Liver (tissue), 9 donors: Measurements from ENCODE around the gene ETF1. TPM values are rescaled to one million over a fixed set of nuclear protein-coding genes. Genes with fewer than 3 reads are reported as not detected.

Experiments
- DNase-seq: peaks from one replicate; pipeline ENCODE4 v3.0.0-alpha.2; 2017; ENCODE audit warnings: low spot score
- H3K27ac ChIP-seq, 2 donors: one replicate each; pipeline ENCODE4 v1.7.0; 2013; ENCODE audit warnings: inconsistent platforms in 2 of 2, low read length in 2 of 2, control low read depth in 1 of 2, low read depth in 1 of 2, mild to moderate bottlenecking in 1 of 2
- H3K27me3 ChIP-seq, 4 donors: one replicate each; pipeline versions ENCODE4 v1.6.1 to v1.7.0; 2013; ENCODE audit warnings: low read length in 3 of 4, inconsistent platforms in 1 of 4, mild to moderate bottlenecking in 1 of 4, moderate library complexity in 1 of 4; ENCODE audit not compliant: control insufficient read depth in 4 of 4, insufficient read depth in 4 of 4
- H3K36me3 ChIP-seq, 4 donors: one replicate each; pipeline versions ENCODE4 v1.6.1 to v1.7.0; 2013; ENCODE audit warnings: low read length in 3 of 4, mild to moderate bottlenecking in 3 of 4, low read depth in 1 of 4, moderate library complexity in 1 of 4; ENCODE audit not compliant: control insufficient read depth in 4 of 4, insufficient read depth in 3 of 4
- H3K4me1 ChIP-seq, 4 donors: one replicate each; pipeline versions ENCODE4 v1.6.1 to v1.7.0; 2013; ENCODE audit warnings: low read length in 3 of 4, mild to moderate bottlenecking in 3 of 4, moderate library complexity in 1 of 4; ENCODE audit not compliant: control insufficient read depth in 4 of 4, insufficient read depth in 4 of 4
- H3K4me3 ChIP-seq, 3 donors: one replicate each; pipeline versions ENCODE4 v1.6.1 to v1.7.0; 2013; ENCODE audit warnings: low read length in 3 of 3, control low read depth in 1 of 3, low read depth in 1 of 3, mild to moderate bottlenecking in 1 of 3
- H3K9ac ChIP-seq, 2 donors: one replicate each; pipeline ENCODE4 v1.7.0; 2013; ENCODE audit warnings: low read length in 2 of 2, mild to moderate bottlenecking in 2 of 2, moderate library complexity in 2 of 2, control low read depth in 1 of 2, low read depth in 1 of 2
- H3K9me3 ChIP-seq, 4 donors: one replicate each; pipeline versions ENCODE4 v1.6.1 to v1.7.0; 2013; ENCODE audit warnings: low read length in 3 of 4; ENCODE audit not compliant: control insufficient read depth in 4 of 4
- FOXA2 ChIP-seq: IDR thresholded peaks from 2 replicates; pipeline ENCODE4 v1.6.1; 2016; ENCODE audit warnings: antibody characterized with exemption
- GABPA ChIP-seq, 2 donors: IDR thresholded peaks in 1 of 2; conservative IDR thresholded peaks in 1 of 2; 2 replicates each; pipeline ENCODE4 v1.6.1; 2016; ENCODE audit warnings: antibody characterized with exemption in 2 of 2, mild to moderate bottlenecking in 1 of 2, moderate library complexity in 1 of 2
- HNF4A ChIP-seq, 2 donors: conservative IDR thresholded peaks; 2 replicates each; pipeline ENCODE4 v1.6.1; 2016; ENCODE audit warnings: antibody characterized with exemption in 2 of 2, mild to moderate bottlenecking in 2 of 2
- HNF4G ChIP-seq: IDR thresholded peaks from 2 replicates; pipeline ENCODE4 v1.6.1; 2016; ENCODE audit warnings: antibody characterized with exemption
- NR2F2 ChIP-seq: IDR thresholded peaks from 2 replicates; pipeline ENCODE4 v1.6.1; 2016; ENCODE audit warnings: antibody characterized with exemption
- RXRA ChIP-seq, 2 donors: IDR thresholded peaks; 2 replicates each; pipeline ENCODE4 v1.6.1; 2017 to 2018; ENCODE audit warnings: antibody characterized with exemption in 2 of 2, mild to moderate bottlenecking in 1 of 2
- SP1 ChIP-seq: IDR thresholded peaks from 2 replicates; pipeline ENCODE4 v1.6.1; 2018; ENCODE audit warnings: antibody characterized with exemption, mild to moderate bottlenecking
- TAF1 ChIP-seq: conservative IDR thresholded peaks from 2 replicates; pipeline ENCODE4 v1.6.1; 2016; ENCODE audit warnings: antibody characterized with exemption, mild to moderate bottlenecking
- YY1 ChIP-seq: IDR thresholded peaks from 2 replicates; pipeline ENCODE4 v1.6.1; 2016; ENCODE audit warnings: antibody characterized with exemption, mild to moderate bottlenecking
- WGBS: extraction: QIAGEN DNeasy Blood & Tissue Kit; methylation state at CpG from one replicate; pipeline ENCODE4 v1.1.7; 2013; 5-methylcytosine and 5-hydroxymethylcytosine counted together
- polyA plus RNA-seq, 2 donors: library from polyadenylated mRNA; stranded (reverse) in 1 of 2; unstranded in 1 of 2; fragments of 200-250 nt in 1 of 2; fragments of >200 nt in 1 of 2; fragmentation: Nextera tagmentation in 1 of 2; extraction: Ambion mirVana in 1 of 2; gene quantifications; one replicate each; pipeline versions ENCODE4 v1.2.1 to v1.2.3, GENCODE V29; 2013 to 2015
- total RNA-seq, 2 donors: library from RNA; depleted of rRNA; stranded (reverse); fragments of >200 nt; gene quantifications; one replicate each; pipeline ENCODE4 v1.2.3, GENCODE V29; 2014
- TF ChIP-seq, protein P1 (sequence below): IDR thresholded peaks from 2 replicates; pipeline ENCODE4 v1.6.1; 2016; ENCODE audit warnings: antibody characterized with exemption
- TF ChIP-seq, protein P2 (sequence below): IDR thresholded peaks from 2 replicates; pipeline ENCODE4 v1.6.1; 2016; ENCODE audit warnings: antibody characterized with exemption
- donor health status: healthy.
- donor health status: healthy.
- donor health status: healthy.
- donor health status: healthy.
- donor health status: healthy.

Gene ETF1
- total and polyA plus RNA-seq, 4 donors: 21.7 to 39.7 (median 31.1) TPM

DNA sequence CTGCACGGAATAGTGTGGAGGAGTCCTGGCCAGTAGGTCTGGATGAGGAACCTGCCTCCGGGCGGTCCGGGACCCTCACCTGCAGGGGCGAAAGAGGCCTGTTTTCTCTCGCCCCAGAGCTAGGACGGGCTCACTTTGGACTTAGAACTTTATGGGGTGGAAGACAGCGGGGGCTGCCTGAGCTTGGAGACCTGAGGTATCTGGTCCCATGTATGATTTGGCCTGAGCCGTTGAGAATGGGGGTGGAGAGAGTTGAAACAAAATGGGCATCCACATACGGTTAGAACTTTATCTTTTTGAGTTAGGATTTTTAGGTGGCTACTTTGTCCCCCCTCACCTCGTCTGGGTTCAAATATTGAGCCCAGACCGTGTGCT, 681 bp upstream of the ETF1 start:
- Histone ChIP-seq H3K4me3 (peak overlapping the region; percentile 59 to 98 (median 80)), H3K9me3 (no peaks in the 10 kb centered on the region), H3K4me1 (peaks cover 5 to 71% (median 39%) of the 10 kb centered on the region in 4 donors), H3K9ac (peak overlapping the region; percentile 91 to 97), H3K27ac (peak overlapping the region; percentile 97 to 100), H3K27me3 (no peaks in the 10 kb centered on the region), H3K36me3 (peaks cover 0 to 4% (median 0%) of the 10 kb centered on the region in 4 donors)
- TF ChIP-seq TAF1: peak; percentile 56
- TF ChIP-seq, protein P1, sequence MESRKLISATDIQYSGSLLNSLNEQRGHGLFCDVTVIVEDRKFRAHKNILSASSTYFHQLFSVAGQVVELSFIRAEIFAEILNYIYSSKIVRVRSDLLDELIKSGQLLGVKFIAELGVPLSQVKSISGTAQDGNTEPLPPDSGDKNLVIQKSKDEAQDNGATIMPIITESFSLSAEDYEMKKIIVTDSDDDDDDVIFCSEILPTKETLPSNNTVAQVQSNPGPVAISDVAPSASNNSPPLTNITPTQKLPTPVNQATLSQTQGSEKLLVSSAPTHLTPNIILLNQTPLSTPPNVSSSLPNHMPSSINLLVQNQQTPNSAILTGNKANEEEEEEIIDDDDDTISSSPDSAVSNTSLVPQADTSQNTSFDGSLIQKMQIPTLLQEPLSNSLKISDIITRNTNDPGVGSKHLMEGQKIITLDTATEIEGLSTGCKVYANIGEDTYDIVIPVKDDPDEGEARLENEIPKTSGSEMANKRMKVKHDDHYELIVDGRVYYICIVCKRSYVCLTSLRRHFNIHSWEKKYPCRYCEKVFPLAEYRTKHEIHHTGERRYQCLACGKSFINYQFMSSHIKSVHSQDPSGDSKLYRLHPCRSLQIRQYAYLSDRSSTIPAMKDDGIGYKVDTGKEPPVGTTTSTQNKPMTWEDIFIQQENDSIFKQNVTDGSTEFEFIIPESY: no peak
- no peak for TF ChIP-seq GABPA (IDR thresholded peaks at IDR 0.05 in 1 of 2, conservative IDR thresholded peaks at IDR 0.05 in 1 of 2)
- no peak for TF ChIP-seq HNF4G
- no peak for TF ChIP-seq RXRA (IDR thresholded peaks at IDR 0.05)
- TF ChIP-seq, protein P2, sequence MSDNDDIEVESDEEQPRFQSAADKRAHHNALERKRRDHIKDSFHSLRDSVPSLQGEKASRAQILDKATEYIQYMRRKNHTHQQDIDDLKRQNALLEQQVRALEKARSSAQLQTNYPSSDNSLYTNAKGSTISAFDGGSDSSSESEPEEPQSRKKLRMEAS: no peak
- peak; percentile 12 to 30 for TF ChIP-seq HNF4A (conservative IDR thresholded peaks at IDR 0.05)
- no peak for TF ChIP-seq NR2F2
- WGBS: under 1% methylated on average over 12 of the region's 12 CpGs
- DNase-seq: no peak

DNA sequence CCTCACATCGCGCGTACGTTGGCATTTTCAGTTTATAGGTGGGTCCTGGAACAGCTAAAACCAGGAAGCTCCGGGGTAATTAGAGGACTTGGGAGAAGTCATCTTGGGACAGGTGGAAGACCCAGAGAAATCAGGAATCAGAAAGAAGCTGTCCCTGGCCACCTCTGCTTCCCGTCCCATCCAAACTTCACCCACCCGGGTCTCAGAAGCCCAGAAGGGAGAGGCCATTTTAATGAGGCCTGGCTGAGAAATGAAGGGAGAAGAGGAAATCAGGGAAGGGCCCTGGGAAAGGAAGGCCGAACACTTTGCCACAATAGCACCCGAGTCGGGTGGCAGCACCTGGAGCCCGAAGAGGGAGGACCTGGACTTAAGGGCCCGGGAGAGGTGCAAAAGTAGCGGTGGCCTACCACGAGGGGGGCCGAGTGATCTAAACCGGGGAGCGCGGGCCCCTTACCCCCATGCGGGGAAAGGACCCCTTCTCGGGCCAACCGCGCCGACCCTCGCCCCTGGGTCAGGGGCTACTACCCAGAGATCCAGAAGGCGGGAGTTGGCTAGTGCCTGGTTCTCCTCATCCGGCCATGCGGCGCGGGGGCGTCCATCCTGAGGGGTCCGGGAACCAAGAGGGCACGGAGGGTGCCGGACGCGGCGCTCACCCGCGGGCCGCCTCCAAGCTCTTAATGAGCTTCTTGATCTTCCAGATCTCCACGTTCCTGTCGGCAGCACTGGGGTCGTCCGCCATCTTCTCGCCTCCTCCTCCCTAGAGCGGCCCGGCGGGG, 668 bp downstream of the ETF1 start:
- peaks cover 0 to 4% (median 0%) of the 10 kb centered on the region in 4 donors for H3K36me3 ChIP-seq
- H3K4me1 ChIP-seq: peaks cover 5 to 64% (median 39%) of the 10 kb centered on the region in 4 donors
- H3K27ac ChIP-seq: peak overlapping the region; percentile 97
- H3K27me3 ChIP-seq: no peaks in the 10 kb centered on the region
- H3K4me3 ChIP-seq: peak overlapping the region; percentile 90 to 97 (median 95)
- under 1% methylated on average over 47 of the region's 47 CpGs for WGBS
- no peaks in the 10 kb centered on the region for H3K9me3 ChIP-seq
- no peak for TF ChIP-seq SP1
- TF ChIP-seq FOXA2: no peak
- TF ChIP-seq, protein P2: no peak
- TF ChIP-seq, protein P1: no peak
- TF ChIP-seq YY1: no peak
- TF ChIP-seq NR2F2: no peak
- DNase-seq: peak; percentile 38
- H3K9ac ChIP-seq: peak overlapping the region; percentile 96 to 99
